Measurements from ENCODE around the gene RNF114. TPM values are rescaled to one million over a fixed set of nuclear protein-coding genes. Genes with fewer than 3 reads are reported as not detected.

Gene RNF114
- total RNA-seq, 1 experiment from 2014 or later, result 88.1 TPM

DNA sequence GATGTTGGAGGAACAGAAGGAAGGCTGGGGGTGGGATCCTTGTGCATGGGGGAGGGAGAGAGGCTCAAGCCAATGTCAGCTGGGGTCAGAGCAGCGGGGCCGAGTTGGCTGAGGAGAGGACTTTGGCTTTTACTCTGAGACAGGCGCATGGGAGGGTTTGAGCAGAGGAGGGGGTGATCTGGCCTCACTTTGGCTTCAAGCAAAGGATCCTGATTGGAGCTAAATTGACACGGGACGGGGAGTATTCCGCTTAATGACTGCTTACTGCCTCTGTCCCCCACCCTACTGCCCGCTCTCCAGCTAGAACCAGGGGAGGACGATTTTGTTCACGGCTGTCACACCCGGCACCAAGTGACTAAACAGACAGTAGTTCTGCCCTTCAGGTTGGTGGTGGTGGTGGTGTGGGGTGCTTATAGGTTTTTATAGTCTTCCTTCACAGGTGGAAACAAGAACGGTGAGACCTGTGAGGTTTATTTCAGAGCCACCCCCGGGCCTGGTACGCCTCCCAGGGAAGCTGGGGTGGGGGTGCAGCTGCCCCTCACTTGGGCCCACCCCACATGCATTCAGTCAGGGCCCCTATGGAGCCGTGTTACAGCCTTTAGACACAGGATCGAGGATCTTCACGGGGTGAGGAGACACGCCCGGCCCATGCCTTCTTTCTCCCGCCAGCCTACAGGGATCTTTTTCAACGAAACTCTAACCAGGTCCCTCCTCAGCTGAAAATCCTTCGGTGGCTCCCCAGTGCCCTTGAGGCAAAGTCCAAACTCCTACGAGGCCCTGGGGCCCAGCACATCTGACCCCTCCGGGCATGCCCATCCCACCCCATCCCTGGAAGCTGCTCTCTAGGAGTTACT lies 45.2 kb downstream of the RNF114 start:
- no peak for DNase-seq (ENCODE audit: low spot score)
- no peaks in the 10 kb centered on the region for H3K36me3 Mint-ChIP-seq
- no peaks in the 10 kb centered on the region for H3K9me3 Mint-ChIP-seq
- no peak for ATAC-seq
- H3K4me3 Mint-ChIP-seq, result peak overlapping the region; percentile 75
- ChIA-PET CTCF (interaction anchor here (0.6 to 10.5 kb wide), 13 partner anchors 8 to 188 kb away, joined by 3 to 288 read pairs (median 4); partner anchors contain the start of gene RNF114), POLR2A (interaction anchor here (0.9 to 2.3 kb wide), 2 partner anchors 84 to 90 kb away, joined by 3 to 11 read pairs; no protein-coding TSS in a partner anchor)
- H3K27ac Mint-ChIP-seq, result no peak overlapping the region
- peaks cover 34% of the 10 kb centered on the region for H3K27me3 Mint-ChIP-seq (ENCODE audit: low read depth)
- H3K4me1 Mint-ChIP-seq, result peaks cover 66% of the 10 kb centered on the region
- TF ChIP-seq, protein P1, sequence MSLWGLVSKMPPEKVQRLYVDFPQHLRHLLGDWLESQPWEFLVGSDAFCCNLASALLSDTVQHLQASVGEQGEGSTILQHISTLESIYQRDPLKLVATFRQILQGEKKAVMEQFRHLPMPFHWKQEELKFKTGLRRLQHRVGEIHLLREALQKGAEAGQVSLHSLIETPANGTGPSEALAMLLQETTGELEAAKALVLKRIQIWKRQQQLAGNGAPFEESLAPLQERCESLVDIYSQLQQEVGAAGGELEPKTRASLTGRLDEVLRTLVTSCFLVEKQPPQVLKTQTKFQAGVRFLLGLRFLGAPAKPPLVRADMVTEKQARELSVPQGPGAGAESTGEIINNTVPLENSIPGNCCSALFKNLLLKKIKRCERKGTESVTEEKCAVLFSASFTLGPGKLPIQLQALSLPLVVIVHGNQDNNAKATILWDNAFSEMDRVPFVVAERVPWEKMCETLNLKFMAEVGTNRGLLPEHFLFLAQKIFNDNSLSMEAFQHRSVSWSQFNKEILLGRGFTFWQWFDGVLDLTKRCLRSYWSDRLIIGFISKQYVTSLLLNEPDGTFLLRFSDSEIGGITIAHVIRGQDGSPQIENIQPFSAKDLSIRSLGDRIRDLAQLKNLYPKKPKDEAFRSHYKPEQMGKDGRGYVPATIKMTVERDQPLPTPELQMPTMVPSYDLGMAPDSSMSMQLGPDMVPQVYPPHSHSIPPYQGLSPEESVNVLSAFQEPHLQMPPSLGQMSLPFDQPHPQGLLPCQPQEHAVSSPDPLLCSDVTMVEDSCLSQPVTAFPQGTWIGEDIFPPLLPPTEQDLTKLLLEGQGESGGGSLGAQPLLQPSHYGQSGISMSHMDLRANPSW (CRISPR knock-in tag; conservative IDR thresholded peaks at IDR 0.05; ENCODE audit: low read depth), result no peak
- TF ChIP-seq ZNF396 (CRISPR knock-in tag; IDR thresholded peaks at IDR 0.05; ENCODE audit: borderline replicate concordance) (no peak), HMGA2 (CRISPR knock-in tag; IDR thresholded peaks at IDR 0.05) (no peak), PRRX2 (CRISPR knock-in tag; IDR thresholded peaks at IDR 0.05) (no peak), CREM (CRISPR knock-in tag; IDR thresholded peaks at IDR 0.05) (no peak), ZNF121 (CRISPR knock-in tag; IDR thresholded peaks at IDR 0.05) (no peak), TEAD1 (CRISPR knock-in tag; IDR thresholded peaks at IDR 0.05) (no peak), ETV6 (CRISPR knock-in tag; IDR thresholded peaks at IDR 0.05) (no peak), SMAD3 (CRISPR knock-in tag; IDR thresholded peaks at IDR 0.05; ENCODE audit: borderline replicate concordance) (no peak), TCF7 (CRISPR knock-in tag; IDR thresholded peaks at IDR 0.05; ENCODE audit: low read depth) (no peak)
- TF ChIP-seq, protein P2, sequence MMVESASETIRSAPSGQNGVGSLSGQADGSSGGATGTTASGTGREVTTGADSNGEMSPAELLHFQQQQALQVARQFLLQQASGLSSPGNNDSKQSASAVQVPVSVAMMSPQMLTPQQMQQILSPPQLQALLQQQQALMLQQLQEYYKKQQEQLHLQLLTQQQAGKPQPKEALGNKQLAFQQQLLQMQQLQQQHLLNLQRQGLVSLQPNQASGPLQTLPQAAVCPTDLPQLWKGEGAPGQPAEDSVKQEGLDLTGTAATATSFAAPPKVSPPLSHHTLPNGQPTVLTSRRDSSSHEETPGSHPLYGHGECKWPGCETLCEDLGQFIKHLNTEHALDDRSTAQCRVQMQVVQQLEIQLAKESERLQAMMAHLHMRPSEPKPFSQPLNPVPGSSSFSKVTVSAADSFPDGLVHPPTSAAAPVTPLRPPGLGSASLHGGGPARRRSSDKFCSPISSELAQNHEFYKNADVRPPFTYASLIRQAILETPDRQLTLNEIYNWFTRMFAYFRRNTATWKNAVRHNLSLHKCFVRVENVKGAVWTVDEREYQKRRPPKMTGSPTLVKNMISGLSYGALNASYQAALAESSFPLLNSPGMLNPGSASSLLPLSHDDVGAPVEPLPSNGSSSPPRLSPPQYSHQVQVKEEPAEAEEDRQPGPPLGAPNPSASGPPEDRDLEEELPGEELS (CRISPR knock-in tag; IDR thresholded peaks at IDR 0.05), result no peak
- TF ChIP-seq, protein P3, sequence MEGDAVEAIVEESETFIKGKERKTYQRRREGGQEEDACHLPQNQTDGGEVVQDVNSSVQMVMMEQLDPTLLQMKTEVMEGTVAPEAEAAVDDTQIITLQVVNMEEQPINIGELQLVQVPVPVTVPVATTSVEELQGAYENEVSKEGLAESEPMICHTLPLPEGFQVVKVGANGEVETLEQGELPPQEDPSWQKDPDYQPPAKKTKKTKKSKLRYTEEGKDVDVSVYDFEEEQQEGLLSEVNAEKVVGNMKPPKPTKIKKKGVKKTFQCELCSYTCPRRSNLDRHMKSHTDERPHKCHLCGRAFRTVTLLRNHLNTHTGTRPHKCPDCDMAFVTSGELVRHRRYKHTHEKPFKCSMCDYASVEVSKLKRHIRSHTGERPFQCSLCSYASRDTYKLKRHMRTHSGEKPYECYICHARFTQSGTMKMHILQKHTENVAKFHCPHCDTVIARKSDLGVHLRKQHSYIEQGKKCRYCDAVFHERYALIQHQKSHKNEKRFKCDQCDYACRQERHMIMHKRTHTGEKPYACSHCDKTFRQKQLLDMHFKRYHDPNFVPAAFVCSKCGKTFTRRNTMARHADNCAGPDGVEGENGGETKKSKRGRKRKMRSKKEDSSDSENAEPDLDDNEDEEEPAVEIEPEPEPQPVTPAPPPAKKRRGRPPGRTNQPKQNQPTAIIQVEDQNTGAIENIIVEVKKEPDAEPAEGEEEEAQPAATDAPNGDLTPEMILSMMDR (IDR thresholded peaks at IDR 0.05), result no peak
- TF ChIP-seq, protein P4, sequence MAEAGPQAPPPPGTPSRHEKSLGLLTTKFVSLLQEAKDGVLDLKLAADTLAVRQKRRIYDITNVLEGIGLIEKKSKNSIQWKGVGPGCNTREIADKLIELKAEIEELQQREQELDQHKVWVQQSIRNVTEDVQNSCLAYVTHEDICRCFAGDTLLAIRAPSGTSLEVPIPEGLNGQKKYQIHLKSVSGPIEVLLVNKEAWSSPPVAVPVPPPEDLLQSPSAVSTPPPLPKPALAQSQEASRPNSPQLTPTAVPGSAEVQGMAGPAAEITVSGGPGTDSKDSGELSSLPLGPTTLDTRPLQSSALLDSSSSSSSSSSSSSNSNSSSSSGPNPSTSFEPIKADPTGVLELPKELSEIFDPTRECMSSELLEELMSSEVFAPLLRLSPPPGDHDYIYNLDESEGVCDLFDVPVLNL (CRISPR knock-in tag; IDR thresholded peaks at IDR 0.05; ENCODE audit: borderline replicate concordance, low read depth), result no peak
- TF ChIP-seq, protein P5, sequence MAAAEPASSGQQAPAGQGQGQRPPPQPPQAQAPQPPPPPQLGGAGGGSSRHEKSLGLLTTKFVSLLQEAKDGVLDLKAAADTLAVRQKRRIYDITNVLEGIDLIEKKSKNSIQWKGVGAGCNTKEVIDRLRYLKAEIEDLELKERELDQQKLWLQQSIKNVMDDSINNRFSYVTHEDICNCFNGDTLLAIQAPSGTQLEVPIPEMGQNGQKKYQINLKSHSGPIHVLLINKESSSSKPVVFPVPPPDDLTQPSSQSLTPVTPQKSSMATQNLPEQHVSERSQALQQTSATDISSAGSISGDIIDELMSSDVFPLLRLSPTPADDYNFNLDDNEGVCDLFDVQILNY (CRISPR knock-in tag; IDR thresholded peaks at IDR 0.05), result no peak
- TF ChIP-seq, protein P6, sequence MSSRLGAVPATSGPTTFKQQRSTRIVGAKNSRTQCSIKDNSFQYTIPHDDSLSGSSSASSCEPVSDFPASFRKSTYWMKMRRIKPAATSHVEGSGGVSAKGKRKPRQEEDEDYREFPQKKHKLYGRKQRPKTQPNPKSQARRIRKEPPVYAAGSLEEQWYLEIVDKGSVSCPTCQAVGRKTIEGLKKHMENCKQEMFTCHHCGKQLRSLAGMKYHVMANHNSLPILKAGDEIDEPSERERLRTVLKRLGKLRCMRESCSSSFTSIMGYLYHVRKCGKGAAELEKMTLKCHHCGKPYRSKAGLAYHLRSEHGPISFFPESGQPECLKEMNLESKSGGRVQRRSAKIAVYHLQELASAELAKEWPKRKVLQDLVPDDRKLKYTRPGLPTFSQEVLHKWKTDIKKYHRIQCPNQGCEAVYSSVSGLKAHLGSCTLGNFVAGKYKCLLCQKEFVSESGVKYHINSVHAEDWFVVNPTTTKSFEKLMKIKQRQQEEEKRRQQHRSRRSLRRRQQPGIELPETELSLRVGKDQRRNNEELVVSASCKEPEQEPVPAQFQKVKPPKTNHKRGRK (CRISPR knock-in tag; IDR thresholded peaks at IDR 0.05; ENCODE audit: borderline replicate concordance), result no peak
- TF ChIP-seq, protein P7, sequence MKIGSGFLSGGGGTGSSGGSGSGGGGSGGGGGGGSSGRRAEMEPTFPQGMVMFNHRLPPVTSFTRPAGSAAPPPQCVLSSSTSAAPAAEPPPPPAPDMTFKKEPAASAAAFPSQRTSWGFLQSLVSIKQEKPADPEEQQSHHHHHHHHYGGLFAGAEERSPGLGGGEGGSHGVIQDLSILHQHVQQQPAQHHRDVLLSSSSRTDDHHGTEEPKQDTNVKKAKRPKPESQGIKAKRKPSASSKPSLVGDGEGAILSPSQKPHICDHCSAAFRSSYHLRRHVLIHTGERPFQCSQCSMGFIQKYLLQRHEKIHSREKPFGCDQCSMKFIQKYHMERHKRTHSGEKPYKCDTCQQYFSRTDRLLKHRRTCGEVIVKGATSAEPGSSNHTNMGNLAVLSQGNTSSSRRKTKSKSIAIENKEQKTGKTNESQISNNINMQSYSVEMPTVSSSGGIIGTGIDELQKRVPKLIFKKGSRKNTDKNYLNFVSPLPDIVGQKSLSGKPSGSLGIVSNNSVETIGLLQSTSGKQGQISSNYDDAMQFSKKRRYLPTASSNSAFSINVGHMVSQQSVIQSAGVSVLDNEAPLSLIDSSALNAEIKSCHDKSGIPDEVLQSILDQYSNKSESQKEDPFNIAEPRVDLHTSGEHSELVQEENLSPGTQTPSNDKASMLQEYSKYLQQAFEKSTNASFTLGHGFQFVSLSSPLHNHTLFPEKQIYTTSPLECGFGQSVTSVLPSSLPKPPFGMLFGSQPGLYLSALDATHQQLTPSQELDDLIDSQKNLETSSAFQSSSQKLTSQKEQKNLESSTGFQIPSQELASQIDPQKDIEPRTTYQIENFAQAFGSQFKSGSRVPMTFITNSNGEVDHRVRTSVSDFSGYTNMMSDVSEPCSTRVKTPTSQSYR (CRISPR knock-in tag; IDR thresholded peaks at IDR 0.05), result no peak
- TF ChIP-seq, protein P8, sequence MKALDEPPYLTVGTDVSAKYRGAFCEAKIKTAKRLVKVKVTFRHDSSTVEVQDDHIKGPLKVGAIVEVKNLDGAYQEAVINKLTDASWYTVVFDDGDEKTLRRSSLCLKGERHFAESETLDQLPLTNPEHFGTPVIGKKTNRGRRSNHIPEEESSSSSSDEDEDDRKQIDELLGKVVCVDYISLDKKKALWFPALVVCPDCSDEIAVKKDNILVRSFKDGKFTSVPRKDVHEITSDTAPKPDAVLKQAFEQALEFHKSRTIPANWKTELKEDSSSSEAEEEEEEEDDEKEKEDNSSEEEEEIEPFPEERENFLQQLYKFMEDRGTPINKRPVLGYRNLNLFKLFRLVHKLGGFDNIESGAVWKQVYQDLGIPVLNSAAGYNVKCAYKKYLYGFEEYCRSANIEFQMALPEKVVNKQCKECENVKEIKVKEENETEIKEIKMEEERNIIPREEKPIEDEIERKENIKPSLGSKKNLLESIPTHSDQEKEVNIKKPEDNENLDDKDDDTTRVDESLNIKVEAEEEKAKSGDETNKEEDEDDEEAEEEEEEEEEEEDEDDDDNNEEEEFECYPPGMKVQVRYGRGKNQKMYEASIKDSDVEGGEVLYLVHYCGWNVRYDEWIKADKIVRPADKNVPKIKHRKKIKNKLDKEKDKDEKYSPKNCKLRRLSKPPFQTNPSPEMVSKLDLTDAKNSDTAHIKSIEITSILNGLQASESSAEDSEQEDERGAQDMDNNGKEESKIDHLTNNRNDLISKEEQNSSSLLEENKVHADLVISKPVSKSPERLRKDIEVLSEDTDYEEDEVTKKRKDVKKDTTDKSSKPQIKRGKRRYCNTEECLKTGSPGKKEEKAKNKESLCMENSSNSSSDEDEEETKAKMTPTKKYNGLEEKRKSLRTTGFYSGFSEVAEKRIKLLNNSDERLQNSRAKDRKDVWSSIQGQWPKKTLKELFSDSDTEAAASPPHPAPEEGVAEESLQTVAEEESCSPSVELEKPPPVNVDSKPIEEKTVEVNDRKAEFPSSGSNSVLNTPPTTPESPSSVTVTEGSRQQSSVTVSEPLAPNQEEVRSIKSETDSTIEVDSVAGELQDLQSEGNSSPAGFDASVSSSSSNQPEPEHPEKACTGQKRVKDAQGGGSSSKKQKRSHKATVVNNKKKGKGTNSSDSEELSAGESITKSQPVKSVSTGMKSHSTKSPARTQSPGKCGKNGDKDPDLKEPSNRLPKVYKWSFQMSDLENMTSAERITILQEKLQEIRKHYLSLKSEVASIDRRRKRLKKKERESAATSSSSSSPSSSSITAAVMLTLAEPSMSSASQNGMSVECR (CRISPR knock-in tag; IDR thresholded peaks at IDR 0.05; ENCODE audit: borderline replicate concordance), result no peak
